GM19043 (cell line): ENCODE data around the gene MTMR8.

ENCODE experiments used
- ATAC-seq: cut with Tn5 transposase; IDR thresholded peaks from one replicate; pipeline ENCODE4 v1.9.1; 2021; ENCODE audit warnings: low read depth; ENCODE audit not compliant: unreplicated experiment

Gene MTMR8

DNA sequence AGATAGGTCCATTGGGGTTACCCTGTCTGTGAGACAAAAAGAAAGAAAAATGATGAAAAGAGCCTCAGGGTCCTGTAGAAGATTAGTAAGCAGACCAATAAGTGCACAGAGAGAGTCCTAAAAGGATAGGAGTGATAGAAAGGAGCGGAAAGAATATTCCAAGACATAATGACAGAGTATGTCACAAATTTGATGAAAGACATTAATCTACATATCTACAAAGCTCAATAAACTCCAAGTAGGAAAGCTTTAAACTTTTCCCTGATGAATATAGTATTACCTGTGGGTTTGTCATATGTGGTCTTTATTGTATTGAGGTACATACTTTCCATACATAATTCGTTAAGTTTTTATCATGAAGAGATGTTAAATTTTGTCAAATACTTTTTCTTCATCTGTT, 73.7 kb downstream of the MTMR8 start:
- no peak for ATAC-seq

- ATAC-seq = no peak
Observed at GRCh38 chrX:64313624-64314023, 81.6 kb downstream of the MTMR8 start.

GRCh38 chrX:64306712-64307111, 88.5 kb downstream of the MTMR8 start:
- no peak for ATAC-seq

DNA sequence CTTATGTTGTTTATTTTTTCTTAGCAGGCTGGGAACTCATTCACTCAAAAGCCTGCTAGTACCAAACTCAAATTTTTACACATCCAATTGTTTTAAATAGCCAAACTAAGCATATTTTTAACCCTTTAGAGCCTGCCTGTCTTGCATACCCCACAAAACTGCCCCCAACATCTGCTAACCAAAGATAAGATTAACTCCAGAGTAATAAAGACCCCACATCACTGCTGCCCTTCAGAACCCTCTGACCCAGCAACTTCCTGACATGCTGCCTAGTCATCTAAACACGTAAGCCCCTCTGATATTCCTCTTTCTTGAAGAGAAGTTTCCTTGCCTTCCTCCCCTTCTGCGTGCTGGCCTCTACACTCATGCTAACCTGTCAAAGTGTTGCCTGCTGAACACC, 104.1 kb downstream of the MTMR8 start:
- ATAC-seq = no peak

- no peak for ATAC-seq
Observed at GRCh38 chrX:64265265-64265664, 130.0 kb downstream of the MTMR8 start.

DNA sequence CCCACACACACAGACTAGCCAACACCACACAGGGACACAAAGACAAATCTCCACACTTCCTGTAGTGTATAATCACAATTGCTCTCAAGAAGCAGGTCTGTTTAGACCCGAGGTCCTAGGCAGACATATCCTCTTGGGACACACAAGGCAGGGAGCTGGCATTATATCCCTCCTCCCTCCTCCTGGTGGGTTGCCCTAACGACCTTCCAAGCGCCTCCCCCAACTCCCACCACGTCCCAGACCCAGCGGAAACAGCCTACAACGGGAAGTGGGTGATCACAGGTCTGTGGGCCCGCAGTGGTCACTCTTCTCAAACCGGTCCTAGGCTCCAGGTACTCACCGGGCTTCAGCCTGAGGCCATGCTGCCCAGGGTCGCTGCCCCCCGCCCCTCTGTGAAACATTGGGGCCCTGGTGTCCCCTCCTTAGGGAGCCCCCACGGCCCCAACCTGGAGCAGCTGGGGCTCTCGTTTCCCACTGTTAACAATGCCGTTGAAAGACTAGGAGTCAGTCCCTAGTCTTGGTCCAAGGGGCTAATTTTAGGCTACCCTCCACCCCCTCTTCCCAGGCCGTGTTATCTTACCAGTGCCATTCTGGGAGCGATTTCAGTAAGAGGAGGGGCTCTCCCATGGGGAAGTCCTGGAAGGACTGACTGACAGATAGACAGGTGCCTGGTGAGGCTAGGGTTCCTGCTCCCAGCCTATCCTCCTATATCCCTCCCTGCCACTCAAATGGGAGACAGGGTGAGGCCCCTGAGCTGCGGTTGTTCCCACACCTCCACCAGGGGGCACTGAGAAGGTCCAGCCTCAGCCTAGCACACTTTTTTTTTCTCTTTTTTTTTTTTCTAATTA, 164.9 kb downstream of the MTMR8 start, which contains the start of gene ASB12:
TSS of gene ASB12 (minus strand) at position 485 of the 848 bp plus-strand sequence. CDS start 4,957 bp downstream, outside the sequence.
- ATAC-seq = no peak

GRCh38 chrX:64229154-64229553, 166.1 kb downstream of the MTMR8 start:
- ATAC-seq = no peak
